Adipose tissue (tissue), 3 donors: ENCODE data around the gene TEDDM1. TPM values are rescaled to one million over a fixed set of nuclear protein-coding genes. Genes with fewer than 3 reads are reported as not detected.

Experiments used
- H3K27ac ChIP-seq: one replicate; pipeline ENCODE4 v1.5.1; 2013; ENCODE audit warnings: low read depth, low read length
- WGBS, 3 donors: extraction: QIAGEN DNeasy Blood & Tissue Kit; methylation state at CpG; one replicate each; pipeline ENCODE4 v1.1.7; 2013; 5-methylcytosine and 5-hydroxymethylcytosine counted together
- polyA plus RNA-seq, 3 donors: library from polyadenylated mRNA; stranded (reverse); fragments of 200-250 nt; gene quantifications; one replicate each; pipeline ENCODE4 v1.2.3, GENCODE V29; 2013
- donor health status: healthy with polysubstance abuse.
- donor health status: Bipolar disorder and iron deficiency.
- donor health status: healthy.

Gene TEDDM1
- polyA plus RNA-seq, 3 donors, result not detected

- no peak overlapping the region for H3K27ac ChIP-seq
These were observed 9.7 kb upstream of the TEDDM1 start for GRCh38 chr1:182410138-182410537.

DNA sequence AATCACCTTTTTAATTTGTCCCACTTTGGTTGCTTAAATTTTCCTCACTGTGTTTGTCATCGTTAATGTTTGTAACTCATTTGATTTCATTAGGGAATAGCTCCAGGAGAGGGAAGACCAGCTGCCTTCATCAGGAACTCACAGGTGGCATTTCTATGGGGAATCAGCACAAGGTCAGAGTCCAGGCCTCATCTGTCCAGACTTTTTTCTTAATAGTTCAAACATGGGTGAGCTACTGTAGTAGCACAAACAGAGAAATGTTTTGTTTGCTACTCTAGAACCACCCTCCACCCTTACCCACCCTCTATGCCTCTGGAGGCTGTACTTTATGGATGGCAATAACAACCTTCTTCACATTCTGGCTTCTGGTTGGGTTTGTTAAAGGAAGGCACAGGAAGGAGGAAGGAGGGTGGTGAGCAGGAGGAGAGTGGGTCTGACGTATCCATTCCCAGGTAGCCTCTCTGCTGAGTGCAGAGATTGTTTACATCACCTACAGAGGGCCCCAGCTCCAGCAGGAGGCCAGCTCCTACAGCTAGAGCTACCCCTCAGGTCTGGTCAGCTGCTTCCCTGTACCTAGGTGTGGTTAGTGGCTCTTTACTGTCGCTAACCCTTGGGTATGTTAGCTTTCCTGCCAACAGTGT lies 8.1 kb upstream of the TEDDM1 start:
- WGBS, 3 donors, result 52 to 76% (median 69%) methylated on average over 3 of the region's 3 CpGs

More at GRCh38 chr1:182410138-182410537, 9.7 kb upstream of the TEDDM1 start:
- WGBS, 3 donors, result 69 to 72% (median 69%) methylated on average over 4 of the region's 4 CpGs

DNA sequence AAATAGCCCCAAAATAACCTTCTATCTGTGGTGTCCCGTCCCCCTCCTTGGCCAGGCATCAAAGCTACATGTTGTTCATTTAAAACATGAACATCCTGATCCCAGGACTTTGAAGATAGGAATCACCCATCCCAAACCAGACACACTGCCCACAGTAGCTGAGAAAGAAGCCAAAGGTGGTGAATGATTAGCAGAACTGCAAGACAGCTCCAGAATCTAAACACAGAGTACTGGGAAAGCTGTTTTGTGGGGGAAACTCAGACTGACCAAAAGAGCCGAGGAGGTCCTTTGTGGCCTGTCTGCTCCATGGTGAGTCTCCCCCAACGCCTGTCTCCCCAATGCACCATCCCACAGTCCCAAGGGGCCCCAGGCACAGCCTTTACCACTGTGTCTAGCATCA lies 7.3 kb upstream of the TEDDM1 start:
- 50 to 66% (median 63%) methylated on average over 3 of the region's 3 CpGs for WGBS, 3 donors
- no peak overlapping the region for H3K27ac ChIP-seq

More for the DNA sequence above, 8.1 kb upstream of the TEDDM1 start:
- no peak overlapping the region for H3K27ac ChIP-seq

- no peak overlapping the region for H3K27ac ChIP-seq
- 62 to 71% (median 67%) methylated on average over 1 of the region's 1 CpG for WGBS, 3 donors
These were observed 5.5 kb upstream of the TEDDM1 start for GRCh38 chr1:182406012-182406411.

GRCh38 chr1:182405578-182405977 lies 5.1 kb upstream of the TEDDM1 start:
- H3K27ac ChIP-seq, result no peak overlapping the region
- WGBS, 3 donors, result 93 to 100% (median 97%) methylated on average over 1 of the region's 1 CpG

DNA sequence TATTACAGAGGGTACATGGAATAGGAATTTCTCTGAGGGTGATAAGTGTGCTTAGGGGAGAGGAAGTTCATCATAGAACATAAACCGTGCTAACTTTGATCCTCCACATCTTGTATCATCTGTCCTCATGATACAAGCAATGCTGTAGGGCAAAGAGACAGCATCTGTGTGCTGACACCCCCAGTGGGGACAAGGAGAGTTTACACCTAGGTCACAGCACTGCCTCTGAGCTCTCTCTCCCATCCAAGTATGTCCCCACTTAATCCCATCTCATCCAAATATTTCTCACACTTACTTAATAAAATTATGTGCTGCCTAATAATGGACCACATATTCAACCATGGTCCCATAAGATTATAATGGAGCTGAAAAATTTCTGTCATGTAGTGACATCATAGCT lies 4.3 kb upstream of the TEDDM1 start:
- WGBS, 3 donors, result 59 to 75% (median 60%) methylated on average over 1 of the region's 1 CpG

GRCh38 chr1:182397653-182398393 lies 2.6 kb downstream of the TEDDM1 start:
- no peak overlapping the region for H3K27ac ChIP-seq
- WGBS, 3 donors, result 50 to 90% (median 63%) methylated on average over 8 of the region's 8 CpGs

More for the DNA sequence above, 4.3 kb upstream of the TEDDM1 start:
- no peak overlapping the region for H3K27ac ChIP-seq

GRCh38 chr1:182395906-182396305 lies 4.6 kb downstream of the TEDDM1 start:
- 82 to 86% (median 83%) methylated on average over 3 of the region's 3 CpGs for WGBS, 3 donors
- no peak overlapping the region for H3K27ac ChIP-seq

GRCh38 chr1:182394055-182394775 lies 6.3 kb downstream of the TEDDM1 start:
- H3K27ac ChIP-seq, result peak overlapping the region; percentile 1
- WGBS, 3 donors, result 37 to 66% (median 39%) methylated on average over 5 of the region's 5 CpGs

DNA sequence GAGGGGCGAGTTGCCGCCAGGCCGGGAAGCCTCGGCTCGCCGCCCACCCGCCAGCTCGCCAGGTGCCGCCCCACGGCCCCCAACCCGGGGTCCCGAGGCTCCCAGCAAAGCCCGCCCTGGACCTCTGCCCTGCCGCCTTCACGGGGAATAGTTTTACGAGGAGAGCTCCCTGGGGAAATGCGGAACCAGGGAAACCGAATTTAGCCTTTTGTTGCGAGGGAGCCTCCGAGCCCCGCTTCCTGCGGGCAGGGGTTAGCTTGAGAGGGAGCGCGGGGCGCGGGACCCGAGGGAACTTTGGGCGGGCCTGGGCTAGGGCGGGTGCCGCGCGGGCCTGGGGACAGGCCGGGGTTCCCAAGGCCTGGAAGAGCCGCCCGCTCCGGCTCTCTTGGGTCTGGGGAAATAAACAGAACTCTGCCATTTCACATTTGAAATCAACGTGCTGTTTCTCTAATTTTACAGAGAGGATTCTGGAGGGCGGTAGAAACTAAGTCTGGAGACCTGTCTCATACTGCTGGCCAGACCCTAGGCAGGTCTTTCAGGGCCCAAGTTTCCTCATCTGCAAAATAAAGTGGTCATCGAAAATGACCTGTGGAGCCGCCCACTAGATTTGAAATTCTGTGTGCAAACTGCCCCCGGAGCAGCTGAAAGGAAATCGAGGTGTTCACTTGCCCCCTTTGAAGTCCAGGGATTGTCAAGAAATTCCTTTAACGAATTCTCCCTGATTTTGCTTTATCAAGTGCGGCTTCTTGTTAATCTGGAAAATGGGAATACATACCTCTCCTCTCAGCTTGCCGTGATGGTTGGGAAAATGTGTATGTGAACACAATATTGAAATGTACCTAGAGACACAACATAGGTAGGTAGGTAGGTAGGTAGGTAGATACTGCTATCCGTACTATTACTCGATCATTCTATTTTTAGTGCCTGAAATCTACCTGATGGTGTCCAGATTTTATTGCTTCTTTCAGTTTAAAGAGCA lies 8.1 kb downstream of the TEDDM1 start:
- 13 to 15% (median 13%) methylated on average over 42 to 47 of the region's 47 CpGs for WGBS, 3 donors

DNA sequence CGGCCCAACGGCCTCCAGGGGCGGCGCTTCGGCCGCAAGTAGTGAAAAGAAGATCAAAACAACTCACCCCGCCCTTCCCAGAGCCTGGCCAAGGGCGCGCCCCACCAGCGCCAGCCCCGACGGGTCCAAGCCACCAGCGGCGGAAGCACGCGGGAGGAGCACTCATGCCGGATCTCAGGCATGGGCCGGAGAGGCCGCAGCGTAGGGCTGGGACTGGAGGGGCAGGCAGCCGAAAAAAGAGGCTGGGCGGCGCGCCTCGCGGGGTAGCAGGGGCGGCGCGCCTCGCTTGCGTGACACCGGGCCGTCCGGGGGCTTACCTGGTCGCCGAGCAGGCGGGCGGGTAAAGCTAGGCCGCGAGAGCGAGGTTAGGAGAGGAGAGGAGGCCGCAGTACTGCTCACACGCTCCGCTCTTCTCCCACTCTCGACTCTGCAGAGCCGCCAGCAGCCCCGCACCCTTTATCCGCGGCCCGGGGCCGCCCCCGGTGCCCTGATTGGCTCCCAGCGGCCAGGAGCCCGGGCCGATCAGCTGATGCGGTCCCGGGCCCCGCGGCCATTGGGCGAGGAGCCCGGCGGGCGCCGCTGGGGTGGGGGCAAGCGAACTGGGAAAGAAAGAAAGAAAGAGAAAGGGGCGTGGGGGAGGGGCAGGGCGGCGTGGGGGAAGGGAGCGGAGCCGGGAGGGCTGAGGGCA lies 9.0 kb downstream of the TEDDM1 start, which contains the start of gene GLUL:
GLUL (minus strand) TSS at position 429 of the 688 bp plus-strand sequence. CDS start 3,053 bp downstream, outside the sequence.
- 1% methylated on average over 46 to 70 of the region's 70 CpGs for WGBS, 3 donors
- peak within 1 kb of the TSS; percentile 77 for H3K27ac ChIP-seq

More for the DNA sequence above, 8.1 kb downstream of the TEDDM1 start:
- peak overlapping the region; percentile 60 for H3K27ac ChIP-seq

DNA sequence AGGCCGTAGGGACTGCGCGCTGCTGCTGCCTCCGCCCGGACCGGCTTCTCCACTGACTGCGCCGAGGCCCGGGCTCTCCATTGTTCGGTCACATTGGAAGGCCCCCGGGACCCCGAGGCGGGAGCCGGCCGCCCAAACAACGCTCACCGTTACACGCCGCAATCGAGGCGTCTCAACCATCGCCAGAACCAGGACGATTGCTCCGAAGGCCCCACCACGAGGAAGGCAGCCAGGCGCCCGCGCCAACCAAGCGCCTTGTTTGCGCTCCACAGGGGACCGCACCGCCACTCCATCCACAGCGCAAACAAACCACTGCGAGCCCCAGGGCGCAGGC lies 9.5 kb downstream of the TEDDM1 start:
- 0 to 2% (median 0%) methylated on average over 32 to 35 of the region's 35 CpGs for WGBS, 3 donors
- H3K27ac ChIP-seq, result peak overlapping the region; percentile 77

DNA sequence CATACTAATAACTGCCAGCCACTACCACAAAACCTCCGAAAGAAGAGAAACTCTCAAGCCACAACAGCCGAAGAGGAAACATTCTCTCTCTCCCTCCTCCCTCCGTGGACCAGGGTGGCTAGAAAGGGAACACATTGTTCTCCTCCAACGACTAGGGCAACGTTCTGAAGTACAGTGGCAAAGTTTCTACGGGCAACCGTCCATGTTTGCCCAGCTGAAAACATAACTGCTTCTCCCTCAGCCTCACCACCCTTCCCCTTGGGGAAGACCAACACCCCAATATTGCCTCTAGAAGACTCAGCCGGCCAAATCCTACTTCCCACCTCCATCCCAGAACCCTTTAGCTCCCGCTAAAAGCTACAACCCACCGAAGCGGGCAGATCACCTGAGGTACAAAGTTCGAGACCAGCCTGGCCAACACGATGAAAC lies 10.8 kb downstream of the TEDDM1 start:
- WGBS, 3 donors, result 3 to 4% (median 4%) methylated on average over 13 of the region's 13 CpGs
- no peak overlapping the region for H3K27ac ChIP-seq

DNA sequence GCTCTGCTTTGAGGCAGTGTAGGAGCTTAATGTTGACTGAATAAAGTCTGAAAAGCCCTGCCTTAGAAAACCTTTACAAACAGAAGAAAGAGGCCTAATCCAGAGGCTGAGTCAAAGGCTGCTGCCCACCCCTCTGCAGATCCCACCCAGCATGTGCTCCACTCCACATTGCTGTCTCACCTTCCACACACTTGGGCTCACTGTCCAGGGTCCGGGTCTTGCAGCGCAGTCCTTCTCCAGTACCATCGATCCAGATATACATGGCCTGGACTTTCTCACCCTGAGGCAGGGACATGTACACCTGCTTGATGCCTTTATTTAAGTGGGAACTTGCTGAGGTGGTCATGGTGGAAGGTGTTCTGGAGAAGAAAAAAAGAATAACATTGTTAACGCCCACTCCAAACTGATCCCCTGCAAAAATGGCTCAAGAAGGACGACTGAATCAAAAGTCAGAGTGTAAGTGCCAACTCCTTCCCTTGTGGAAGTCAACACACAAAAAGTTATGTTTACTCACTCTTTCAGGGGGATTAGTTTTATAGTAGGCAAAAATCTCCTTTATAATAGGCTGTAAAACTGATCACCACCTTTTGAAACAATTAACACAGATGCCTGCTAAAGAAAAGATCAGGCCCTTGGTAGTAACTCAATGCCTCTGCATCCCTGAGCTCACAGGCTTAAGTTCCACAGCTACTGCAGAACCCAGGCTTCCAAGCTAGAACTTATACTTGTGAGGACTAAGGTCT lies 11.9 kb downstream of the TEDDM1 start:
- WGBS, 3 donors, result 61 to 73% (median 65%) methylated on average over 5 of the region's 5 CpGs

DNA sequence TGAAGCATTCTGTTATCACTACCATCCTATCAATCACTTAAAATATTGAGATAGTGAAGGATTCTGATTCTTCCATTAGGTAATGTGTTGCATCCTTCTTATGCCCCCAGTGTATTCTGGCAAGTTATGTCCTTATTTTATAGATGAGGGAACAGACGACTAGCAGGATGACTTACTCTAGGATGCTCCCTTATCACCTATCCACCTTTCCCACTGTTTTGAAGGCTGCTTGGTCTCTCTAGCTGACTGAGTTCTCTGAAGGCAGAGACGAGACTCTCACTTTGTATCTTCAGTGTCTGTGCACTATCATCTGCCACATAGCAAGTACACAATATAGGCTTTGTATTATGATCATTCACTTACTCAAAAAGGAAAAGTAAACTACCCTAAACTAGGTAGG lies 12.9 kb downstream of the TEDDM1 start:
- H3K27ac ChIP-seq, result peak overlapping the region; percentile 55
- 71 to 78% (median 74%) methylated on average over 2 of the region's 2 CpGs for WGBS, 3 donors

More for the DNA sequence above, 11.9 kb downstream of the TEDDM1 start:
- H3K27ac ChIP-seq, result no peak overlapping the region

DNA sequence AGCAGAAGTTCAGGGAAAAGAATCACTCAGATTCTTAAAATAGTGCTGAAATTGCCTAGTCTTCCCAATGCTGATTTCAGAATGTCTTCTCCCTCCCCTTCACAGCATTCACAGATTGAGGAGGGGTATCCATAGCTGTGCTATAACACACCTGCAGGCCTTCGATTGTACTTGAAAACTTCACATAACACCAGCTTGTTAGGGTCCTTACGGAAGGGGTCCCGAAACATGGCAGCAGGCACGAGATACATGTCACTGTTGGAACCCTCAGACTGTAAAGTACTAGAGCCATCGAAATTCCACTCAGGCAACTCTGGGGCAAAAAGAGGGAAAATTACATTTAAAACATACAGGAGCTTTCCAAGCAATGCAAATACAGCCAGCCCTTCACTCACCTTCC lies 13.5 kb downstream of the TEDDM1 start:
- 88 to 97% (median 93%) methylated on average over 5 of the region's 5 CpGs for WGBS, 3 donors
- no peak overlapping the region for H3K27ac ChIP-seq
